Adrenal gland (tissue), 12 donors: ENCODE results near the gene MALT1. TPM values are rescaled to one million over a fixed set of nuclear protein-coding genes. Genes with fewer than 3 reads are reported as not detected.
A peak's percentile ranks its signal among the peaks of the same experiment; 100 is the strongest.

Experiments used
- DNase-seq, 7 donors: peaks; one replicate each; pipeline ENCODE4 v3.0.0-alpha.2; 2019 to 2020
- H3K27ac ChIP-seq, 5 donors: fragments of 200-600 bp; sonication (generic) in 4 of 5; 1 replicate in 3 of 5; 2 replicates in 2 of 5; pipeline versions ENCODE4 v1.5.1 to v1.8.0; 2016 to 2020; ENCODE audit warnings: mild to moderate bottlenecking in 1 of 5
- H3K27me3 ChIP-seq: fragments of 200-600 bp; 2 replicates; pipeline ENCODE4 v1.8.0; 2021
- H3K36me3 ChIP-seq, 2 donors: fragments of 200-600 bp; replicated peaks in 1 of 2; 1 replicate in 1 of 2; 2 replicates in 1 of 2; pipeline versions ENCODE4 v1.5.1 to v1.8.0; 2018 to 2022
- H3K4me1 ChIP-seq, 2 donors: fragments of 200-600 bp; replicated peaks in 1 of 2; 1 replicate in 1 of 2; 2 replicates in 1 of 2; pipeline versions ENCODE4 v1.5.1 to v1.8.0; 2018 to 2021
- H3K4me3 ChIP-seq, 4 donors: fragments of 200-600 bp; sonication (generic) in 3 of 4; one replicate each; pipeline ENCODE4 v1.5.1; 2016 to 2018
- H3K9me3 ChIP-seq, 3 donors: fragments of 200-600 bp; sonication (generic) in 1 of 3; replicated peaks in 1 of 3; 1 replicate in 2 of 3; 2 replicates in 1 of 3; pipeline versions ENCODE4 v1.5.1 to v1.8.0; 2016 to 2021
- CTCF ChIP-seq, 6 experiments: fragments of 450-650 bp in 4 of 6; fragments of 200-600 bp in 2 of 6; sonication (generic) in 1 of 6; IDR thresholded peaks; 1 replicate in 5 of 6; 2 replicates in 1 of 6; pipeline versions ENCODE4 v1.5.1 to v1.8.0; 2016 to 2021; ENCODE audit warnings: antibody characterized with exemption in 6 of 6, mild to moderate bottlenecking in 2 of 6, moderate library complexity in 1 of 6
- POLR2A ChIP-seq, 2 donors: fragments of 450-650 bp; IDR thresholded peaks; one replicate each; pipeline ENCODE4 v1.6.1; 2017; ENCODE audit warnings: antibody characterized with exemption in 2 of 2, mild to moderate bottlenecking in 2 of 2, moderate library complexity in 1 of 2
- WGBS, 4 donors: extraction: QIAGEN DNeasy Blood & Tissue Kit in 2 of 4; methylation state at CpG; one replicate each; pipeline versions ENCODE4 v1.1.5 to v1.1.7; 2013 to 2017; 5-methylcytosine and 5-hydroxymethylcytosine counted together
- intact Hi-C, 2 donors: fragments of 100-400 bp; cut with DNase I; formaldehyde crosslinking; loops; one replicate each; pipeline versions ENCODE4 v1.14.1 to v1.15.0; 2022 to 2023
- polyA plus RNA-seq, 3 donors: library from polyadenylated mRNA; stranded (reverse); fragments of 200-250 nt in 2 of 3; fragments of 350-450 nt in 1 of 3; fragmentation: Illumina TruSeq in 1 of 3; extraction: RNeasy Lipid Tissue Mini Kit (QIAGEN cat#74804) in 1 of 3; gene quantifications; one replicate each; pipeline ENCODE4 v1.2.3, GENCODE V29; 2013 to 2014
- total RNA-seq, 9 donors: library from RNA; depleted of rRNA in 4 of 9; stranded (reverse); fragments of >200 nt in 4 of 9; fragments of 120-200 nt in 1 of 9; fragmentation: NEBNext Ultra II Directional in 1 of 9; extraction: Animal tissue kit (Norgen Biotek cat#: 25700) in 1 of 9; gene quantifications; one replicate each; pipeline versions ENCODE4 v1.1.0 to v1.2.4, GENCODE V29; 2013 to 2023
- donor health status: healthy with polysubstance abuse.
- donor health status: Bipolar disorder and iron deficiency.
- donor health status: DM: yes; HTN: yes; CAD: no.
- donor health status: DM: no; HTN: no; CAD: no.
- donor health status: DM: no; HTN: no; CAD: no.
- donor health status: DM: yes; HTN: yes; CAD: no.

MALT1 gene
- total and polyA plus RNA-seq, 12 donors = 4.2 to 19.2 (median 9.4) TPM

GRCh38 chr18:58785870-58786269, 114.6 kb downstream of the MALT1 start:
- Histone ChIP-seq H3K36me3 (no peaks in the 10 kb centered on the region), H3K4me1 (peaks cover 0 to 5% of the 10 kb centered on the region in 2 donors), H3K27ac (no peak overlapping the region), H3K9me3 (no peaks in the 10 kb centered on the region), H3K27me3 (no peaks in the 10 kb centered on the region), H3K4me3 (no peak overlapping the region)
- intact Hi-C loops = no loop called here
- no peak for TF ChIP-seq CTCF (IDR thresholded peaks at IDR 0.05)
- no peak for TF ChIP-seq POLR2A (IDR thresholded peaks at IDR 0.05)
- 85 to 91% (median 86%) methylated on average over 4 of the region's 4 CpGs for WGBS, 4 donors
- DNase-seq = no peak

- intact Hi-C loops = no loop called here
Observed at GRCh38 chr18:58787536-58788149, 116.4 kb downstream of the MALT1 start.

GRCh38 chr18:58788470-58788869, 117.2 kb downstream of the MALT1 start:
- TF ChIP-seq CTCF (IDR thresholded peaks at IDR 0.05) (no peak), POLR2A (IDR thresholded peaks at IDR 0.05) (no peak)
- DNase-seq = no peak

More at GRCh38 chr18:58787536-58788149, 116.4 kb downstream of the MALT1 start:
- Histone ChIP-seq H3K4me3 (no peak overlapping the region), H3K36me3 (no peaks in the 10 kb centered on the region), H3K27me3 (no peaks in the 10 kb centered on the region), H3K4me1 (peaks cover 0 to 5% of the 10 kb centered on the region in 2 donors), H3K27ac (peak overlapping the region in 1 of 5 donors; percentile 56), H3K9me3 (no peaks in the 10 kb centered on the region)
- TF ChIP-seq CTCF (IDR thresholded peaks at IDR 0.05) (no peak), POLR2A (IDR thresholded peaks at IDR 0.05) (no peak)
- 88 to 94% (median 92%) methylated on average over 14 of the region's 14 CpGs for WGBS, 4 donors
- DNase-seq = no peak

GRCh38 chr18:58788971-58789875, 118.0 kb downstream of the MALT1 start:
- intact Hi-C loops = no loop called here
- H3K27ac ChIP-seq = peak overlapping the region in 3 of 5 donors; percentile 5 to 75 (median 56)

More at GRCh38 chr18:58788470-58788869, 117.2 kb downstream of the MALT1 start:
- Histone ChIP-seq H3K4me1 (peaks cover 0 to 5% of the 10 kb centered on the region in 2 donors), H3K4me3 (no peak overlapping the region), H3K9me3 (no peaks in the 10 kb centered on the region), H3K27ac (peak overlapping the region in 3 of 5 donors; percentile 5 to 75 (median 56)), H3K27me3 (no peaks in the 10 kb centered on the region), H3K36me3 (no peaks in the 10 kb centered on the region)
- WGBS, 4 donors = 79 to 92% (median 85%) methylated on average over 3 of the region's 3 CpGs
- intact Hi-C loops = no loop called here

More at GRCh38 chr18:58788971-58789875, 118.0 kb downstream of the MALT1 start:
- Histone ChIP-seq H3K4me3 (no peak overlapping the region), H3K36me3 (no peaks in the 10 kb centered on the region), H3K4me1 (peaks cover 0 to 5% of the 10 kb centered on the region in 2 donors), H3K9me3 (no peaks in the 10 kb centered on the region), H3K27me3 (no peaks in the 10 kb centered on the region)
- WGBS, 4 donors = 64 to 68% (median 65%) methylated on average over 10 to 11 of the region's 11 CpGs
- no peak for TF ChIP-seq POLR2A (IDR thresholded peaks at IDR 0.05)
- DNase-seq = peak; percentile 33 to 81 (median 46)
